Transverse colon (tissue), 4 donors: ENCODE measurements around the gene XYLB.

Source experiments
- POLR2A ChIP-seq: fragments of 450-650 bp; IDR thresholded peaks from one replicate; pipeline ENCODE4 v1.6.1; 2016; ENCODE audit warnings: antibody characterized with exemption, mild to moderate bottlenecking, moderate library complexity
- POLR2AphosphoS5 ChIP-seq, 3 donors: sonication (generic); formaldehyde crosslinking; IDR thresholded peaks; one replicate each; pipeline ENCODE4 v1.6.1; 2016; ENCODE audit warnings: antibody characterized with exemption in 3 of 3
- TF ChIP-seq, protein P1 (sequence below), 5 experiments: fragments of 200-600 bp in 3 of 5; fragments of 450-650 bp in 2 of 5; sonication (generic) in 3 of 5; IDR thresholded peaks; 1 replicate in 2 of 5; 2 replicates in 3 of 5; pipeline ENCODE4 v1.5.1; 2016 to 2017; ENCODE audit warnings: antibody characterized with exemption in 5 of 5, inconsistent platforms in 3 of 5, mild to moderate bottlenecking in 2 of 5, moderate library complexity in 1 of 5

DNA sequence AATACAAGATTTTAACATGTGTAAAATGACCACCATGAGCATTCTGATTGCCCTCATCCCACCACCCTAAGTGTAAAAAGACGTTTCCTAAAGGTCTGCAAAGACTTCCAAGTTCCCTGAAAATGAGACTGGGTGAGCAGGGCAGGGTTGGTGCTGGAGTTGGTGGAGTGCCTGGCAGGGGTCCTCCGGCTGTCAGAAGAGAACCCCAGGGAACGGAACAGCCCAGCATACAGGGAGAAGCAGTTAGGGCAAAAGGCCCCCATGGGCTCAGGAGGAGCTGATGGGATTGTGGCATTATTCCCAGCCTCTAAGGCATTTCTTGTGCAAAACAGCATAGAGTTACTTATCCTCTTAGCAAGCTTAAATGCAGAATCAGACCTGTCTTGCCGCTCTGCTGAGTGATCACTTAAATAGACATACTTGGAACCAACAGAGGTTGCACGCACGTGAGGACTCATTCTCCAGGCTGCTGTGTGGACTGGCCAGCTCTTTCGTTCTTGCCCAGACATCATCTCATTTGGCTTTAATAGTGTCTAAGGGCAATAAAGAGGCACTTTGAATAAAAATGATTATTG lies 36.0 kb downstream of the XYLB start:
- TF ChIP-seq, protein P1, sequence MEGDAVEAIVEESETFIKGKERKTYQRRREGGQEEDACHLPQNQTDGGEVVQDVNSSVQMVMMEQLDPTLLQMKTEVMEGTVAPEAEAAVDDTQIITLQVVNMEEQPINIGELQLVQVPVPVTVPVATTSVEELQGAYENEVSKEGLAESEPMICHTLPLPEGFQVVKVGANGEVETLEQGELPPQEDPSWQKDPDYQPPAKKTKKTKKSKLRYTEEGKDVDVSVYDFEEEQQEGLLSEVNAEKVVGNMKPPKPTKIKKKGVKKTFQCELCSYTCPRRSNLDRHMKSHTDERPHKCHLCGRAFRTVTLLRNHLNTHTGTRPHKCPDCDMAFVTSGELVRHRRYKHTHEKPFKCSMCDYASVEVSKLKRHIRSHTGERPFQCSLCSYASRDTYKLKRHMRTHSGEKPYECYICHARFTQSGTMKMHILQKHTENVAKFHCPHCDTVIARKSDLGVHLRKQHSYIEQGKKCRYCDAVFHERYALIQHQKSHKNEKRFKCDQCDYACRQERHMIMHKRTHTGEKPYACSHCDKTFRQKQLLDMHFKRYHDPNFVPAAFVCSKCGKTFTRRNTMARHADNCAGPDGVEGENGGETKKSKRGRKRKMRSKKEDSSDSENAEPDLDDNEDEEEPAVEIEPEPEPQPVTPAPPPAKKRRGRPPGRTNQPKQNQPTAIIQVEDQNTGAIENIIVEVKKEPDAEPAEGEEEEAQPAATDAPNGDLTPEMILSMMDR (IDR thresholded peaks at IDR 0.05) = no peak
- TF ChIP-seq POLR2A = no peak
- no peak for TF ChIP-seq POLR2AphosphoS5 (IDR thresholded peaks at IDR 0.05)
